GM19023 (cell line): ENCODE results near the gene ZNF66.
"Not testable (repeated sequence)": the region's sequence is repeated elsewhere in the genome, so short reads cannot be mapped to it uniquely, and the experiment has no call there.

ENCODE experiments used
- ATAC-seq: cut with Tn5 transposase; IDR thresholded peaks from one replicate; pipeline ENCODE4 v1.9.1; 2021; ENCODE audit warnings: mild to moderate bottlenecking, moderate library complexity; ENCODE audit not compliant: unreplicated experiment

Gene ZNF66

GRCh38 chr19:20776083-20777076, at the start of gene ZNF66:
TSS of gene ZNF66 (plus strand) at chr19:20776304. CDS start at chr19:20776448, 144 bp downstream.
- ATAC-seq: peak; percentile 99

GRCh38 chr19:20750169-20750568, 25.9 kb upstream of the ZNF66 start:
- not testable (repeated sequence) for ATAC-seq

- not testable (repeated sequence) for ATAC-seq
Measured at GRCh38 chr19:20752291-20752690, 23.8 kb upstream of the ZNF66 start.

GRCh38 chr19:20769225-20769736, 6.8 kb upstream of the ZNF66 start:
- ATAC-seq: not testable (repeated sequence)

- no peak for ATAC-seq
Measured at GRCh38 chr19:20787786-20788185, 11.7 kb downstream of the ZNF66 start.

GRCh38 chr19:20791806-20792205, 15.7 kb downstream of the ZNF66 start:
- ATAC-seq: no peak

GRCh38 chr19:20806311-20807262, 30.5 kb downstream of the ZNF66 start:
- not testable (repeated sequence) for ATAC-seq

GRCh38 chr19:20840371-20840770, 64.3 kb downstream of the ZNF66 start:
- no peak for ATAC-seq
